ENCODE data around the gene ATP5MK.

- TF ChIP-seq CTCF (IDR thresholded peaks at IDR 0.05) (no peak), POLR2A (IDR thresholded peaks at IDR 0.05) (no peak)
These were observed 565 bp downstream of the ATP5MK start for GRCh38 chr10:103395754-103396066.
